Tibial artery (tissue), 4 donors: Measurements from ENCODE around the gene BHLHE23.
A peak's percentile ranks its signal among the peaks of the same experiment; 100 is the strongest.

Experiments
- DNase-seq, 2 donors: peaks; one replicate each; pipeline ENCODE4 v3.0.0-alpha.2; 2019
- H3K27ac ChIP-seq, 2 donors: fragments of 200-600 bp; sonication (generic) in 1 of 2; 1 replicate in 1 of 2; 2 replicates in 1 of 2; pipeline ENCODE4 v1.5.1; 2018 to 2019; ENCODE audit warnings: mild to moderate bottlenecking in 1 of 2
- H3K27me3 ChIP-seq, 2 donors: fragments of 200-600 bp; sonication (generic) in 1 of 2; one replicate each; pipeline versions ENCODE4 v1.5.1 to v1.6.0; 2016 to 2019
- H3K36me3 ChIP-seq, 3 donors: fragments of 200-600 bp; sonication (generic) in 2 of 3; one replicate each; pipeline ENCODE4 v1.5.1; 2016 to 2019; ENCODE audit warnings: mild to moderate bottlenecking in 2 of 3
- H3K4me1 ChIP-seq, 4 donors: fragments of 200-600 bp; sonication (generic) in 2 of 4; 1 replicate in 3 of 4; 2 replicates in 1 of 4; pipeline ENCODE4 v1.5.1; 2016 to 2019
- H3K4me3 ChIP-seq, 2 donors: fragments of 200-600 bp; sonication (generic) in 1 of 2; 1 replicate in 1 of 2; 2 replicates in 1 of 2; pipeline ENCODE4 v1.5.1; 2018 to 2019; ENCODE audit warnings: mild to moderate bottlenecking in 2 of 2
- H3K9me3 ChIP-seq, 3 donors: fragments of 200-600 bp; sonication (generic) in 1 of 3; one replicate each; pipeline ENCODE4 v1.5.1; 2016 to 2019
- intact Hi-C: fragments of 100-400 bp; cut with DNase I; formaldehyde crosslinking; loops from one replicate; pipeline ENCODE4 v1.15.0; 2023; ENCODE audit warnings: low total_unique reads
- TF ChIP-seq, protein P1 (sequence below), 2 experiments: fragments of 200-600 bp in 1 of 2; fragments of 450-650 bp in 1 of 2; IDR thresholded peaks; one replicate each; pipeline ENCODE4 v1.5.1; 2017 to 2019; ENCODE audit warnings: antibody characterized with exemption in 2 of 2, mild to moderate bottlenecking in 1 of 2, moderate library complexity in 1 of 2

BHLHE23 gene

DNA sequence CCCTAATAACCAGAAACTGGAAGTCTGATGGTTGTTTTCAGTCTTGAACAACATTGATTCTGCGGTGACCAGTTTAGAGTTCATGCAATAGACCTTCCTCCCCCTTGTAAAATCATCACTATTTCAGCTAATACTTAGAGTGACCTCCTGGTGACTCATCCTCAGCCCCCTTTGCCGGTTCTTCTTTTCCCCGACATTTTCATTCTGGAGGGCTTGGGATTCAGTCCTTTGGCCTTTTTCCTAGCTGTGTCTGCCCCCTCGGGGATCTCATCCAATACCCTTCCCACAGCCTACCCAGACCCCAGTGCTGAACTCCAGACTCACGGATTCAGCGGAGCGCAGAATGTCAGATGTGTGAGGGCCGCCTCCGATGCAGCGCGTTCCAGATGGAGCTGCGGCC, 7.5 kb upstream of the BHLHE23 start:
- H3K27me3 ChIP-seq, result peaks cover 0 to 80% of the 10 kb centered on the region in 2 donors
- peaks cover 0 to 23% (median 16%) of the 10 kb centered on the region in 3 donors for H3K9me3 ChIP-seq
- TF ChIP-seq, protein P1, sequence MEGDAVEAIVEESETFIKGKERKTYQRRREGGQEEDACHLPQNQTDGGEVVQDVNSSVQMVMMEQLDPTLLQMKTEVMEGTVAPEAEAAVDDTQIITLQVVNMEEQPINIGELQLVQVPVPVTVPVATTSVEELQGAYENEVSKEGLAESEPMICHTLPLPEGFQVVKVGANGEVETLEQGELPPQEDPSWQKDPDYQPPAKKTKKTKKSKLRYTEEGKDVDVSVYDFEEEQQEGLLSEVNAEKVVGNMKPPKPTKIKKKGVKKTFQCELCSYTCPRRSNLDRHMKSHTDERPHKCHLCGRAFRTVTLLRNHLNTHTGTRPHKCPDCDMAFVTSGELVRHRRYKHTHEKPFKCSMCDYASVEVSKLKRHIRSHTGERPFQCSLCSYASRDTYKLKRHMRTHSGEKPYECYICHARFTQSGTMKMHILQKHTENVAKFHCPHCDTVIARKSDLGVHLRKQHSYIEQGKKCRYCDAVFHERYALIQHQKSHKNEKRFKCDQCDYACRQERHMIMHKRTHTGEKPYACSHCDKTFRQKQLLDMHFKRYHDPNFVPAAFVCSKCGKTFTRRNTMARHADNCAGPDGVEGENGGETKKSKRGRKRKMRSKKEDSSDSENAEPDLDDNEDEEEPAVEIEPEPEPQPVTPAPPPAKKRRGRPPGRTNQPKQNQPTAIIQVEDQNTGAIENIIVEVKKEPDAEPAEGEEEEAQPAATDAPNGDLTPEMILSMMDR (IDR thresholded peaks at IDR 0.05), result no peak
- H3K4me3 ChIP-seq, result no peak overlapping the region
- H3K36me3 ChIP-seq, result no peaks in the 10 kb centered on the region
- H3K4me1 ChIP-seq, result peaks cover 0 to under 1% (median under 1%) of the 10 kb centered on the region in 4 donors
- DNase-seq, result no peak
- no peak overlapping the region for H3K27ac ChIP-seq
- intact Hi-C loops, result no loop called here

DNA sequence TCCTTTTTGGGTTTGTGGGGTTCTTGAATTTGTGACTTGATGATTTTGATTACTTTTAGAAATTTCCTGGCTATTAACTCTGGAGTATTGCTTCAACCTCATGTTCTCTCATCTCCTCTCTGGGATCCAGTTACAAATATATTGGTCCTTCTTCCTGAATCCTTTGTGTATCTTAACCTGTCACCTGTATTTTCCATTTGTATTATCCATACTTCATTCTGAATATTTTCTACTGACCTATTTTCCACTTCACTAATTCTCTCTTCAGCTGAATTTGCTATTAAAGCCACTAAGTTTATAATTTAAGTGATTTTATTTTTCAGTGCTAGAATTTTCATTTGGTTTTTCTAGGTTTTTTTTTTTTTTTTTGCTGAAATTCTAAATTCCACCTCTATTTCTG, 6.4 kb upstream of the BHLHE23 start:
- TF ChIP-seq, protein P1 (IDR thresholded peaks at IDR 0.05), result no peak
- DNase-seq, result no peak
- no peak overlapping the region for H3K4me3 ChIP-seq
- intact Hi-C loops, result no loop called here
- H3K27ac ChIP-seq, result no peak overlapping the region
- H3K36me3 ChIP-seq, result no peaks in the 10 kb centered on the region
- H3K4me1 ChIP-seq, result peaks cover 0 to 9% (median 8%) of the 10 kb centered on the region in 4 donors
- peaks cover 0 to 23% (median 16%) of the 10 kb centered on the region in 3 donors for H3K9me3 ChIP-seq
- peaks cover 1 to 89% of the 10 kb centered on the region in 2 donors for H3K27me3 ChIP-seq

DNA sequence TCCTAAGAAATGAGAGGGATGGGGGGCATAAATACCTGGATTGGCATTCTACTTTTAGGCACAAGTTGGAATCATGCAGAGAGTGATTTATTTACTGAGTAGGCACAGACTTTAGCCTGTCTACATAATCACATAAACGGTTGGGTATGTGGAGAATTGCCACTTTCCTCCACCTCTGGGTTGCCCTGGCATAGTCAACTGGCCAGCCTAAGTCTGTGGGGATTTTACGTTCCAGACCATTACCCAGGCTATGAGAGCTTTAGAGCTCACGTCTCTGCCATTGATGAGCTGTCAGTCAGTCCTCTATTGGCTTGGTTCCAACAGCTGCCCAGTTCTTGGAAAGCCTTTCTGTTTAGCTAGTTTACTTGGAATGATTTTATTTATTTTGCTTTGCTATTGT, 5.0 kb upstream of the BHLHE23 start:
- Histone ChIP-seq H3K9me3 (peaks cover 0 to 23% (median 16%) of the 10 kb centered on the region in 3 donors), H3K4me3 (no peak overlapping the region), H3K27ac (no peak overlapping the region), H3K36me3 (no peaks in the 10 kb centered on the region), H3K27me3 (peaks cover 13 to 89% of the 10 kb centered on the region in 2 donors), H3K4me1 (peaks cover 0 to 20% (median 15%) of the 10 kb centered on the region in 4 donors)
- no peak for DNase-seq
- intact Hi-C loops, result no loop called here
- TF ChIP-seq, protein P1 (IDR thresholded peaks at IDR 0.05), result no peak

DNA sequence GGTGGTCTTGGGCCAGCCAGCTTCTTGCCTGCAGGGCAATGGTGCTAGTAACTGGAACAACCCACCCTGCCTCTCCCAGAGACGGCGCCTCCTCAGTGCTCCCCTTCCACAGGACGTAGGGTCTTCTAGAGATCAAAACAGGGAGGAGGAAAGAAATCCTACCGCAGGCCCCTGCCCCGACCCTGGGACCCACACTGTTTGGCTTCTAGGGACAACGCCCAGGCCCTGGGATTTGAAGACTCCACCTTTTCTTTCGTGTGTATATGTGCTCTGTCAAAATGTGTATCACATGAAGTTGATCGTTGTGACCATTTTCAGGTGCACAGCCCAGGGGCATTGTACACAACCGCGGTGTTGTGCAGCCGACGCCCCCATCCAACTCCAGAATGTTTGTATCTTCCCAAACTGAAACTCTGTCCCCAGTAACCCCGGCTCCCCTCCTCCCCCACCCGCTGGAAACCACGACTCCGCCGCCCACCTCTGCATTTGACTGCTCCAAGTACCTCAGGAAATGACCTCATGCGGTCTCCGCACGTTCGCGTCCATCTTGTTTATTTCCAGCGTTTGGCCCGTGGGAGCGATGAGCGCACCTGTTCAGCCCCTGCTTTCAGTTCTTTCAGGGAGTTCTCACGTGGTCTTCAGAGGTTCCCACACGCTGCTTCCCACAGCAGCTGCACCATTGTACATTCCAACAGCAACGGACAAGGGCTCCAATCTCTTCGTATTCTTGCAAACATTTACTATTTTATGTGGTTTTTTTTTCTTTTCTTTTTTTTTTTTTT, 3.4 kb upstream of the BHLHE23 start:
- H3K27ac ChIP-seq, result no peak overlapping the region
- intact Hi-C loops, result loop anchor here (5.0 to 10.0 kb wide), 3 partner anchors 108 to 345 kb away; no protein-coding TSS in a partner anchor
- H3K27me3 ChIP-seq, result peaks cover 15 to 89% of the 10 kb centered on the region in 2 donors
- H3K9me3 ChIP-seq, result peaks cover 0 to 23% (median 16%) of the 10 kb centered on the region in 3 donors
- peaks cover 0 to 31% (median 20%) of the 10 kb centered on the region in 4 donors for H3K4me1 ChIP-seq
- H3K36me3 ChIP-seq, result no peaks in the 10 kb centered on the region
- DNase-seq, result no peak
- no peak overlapping the region for H3K4me3 ChIP-seq
- TF ChIP-seq, protein P1 (IDR thresholded peaks at IDR 0.05), result no peak

DNA sequence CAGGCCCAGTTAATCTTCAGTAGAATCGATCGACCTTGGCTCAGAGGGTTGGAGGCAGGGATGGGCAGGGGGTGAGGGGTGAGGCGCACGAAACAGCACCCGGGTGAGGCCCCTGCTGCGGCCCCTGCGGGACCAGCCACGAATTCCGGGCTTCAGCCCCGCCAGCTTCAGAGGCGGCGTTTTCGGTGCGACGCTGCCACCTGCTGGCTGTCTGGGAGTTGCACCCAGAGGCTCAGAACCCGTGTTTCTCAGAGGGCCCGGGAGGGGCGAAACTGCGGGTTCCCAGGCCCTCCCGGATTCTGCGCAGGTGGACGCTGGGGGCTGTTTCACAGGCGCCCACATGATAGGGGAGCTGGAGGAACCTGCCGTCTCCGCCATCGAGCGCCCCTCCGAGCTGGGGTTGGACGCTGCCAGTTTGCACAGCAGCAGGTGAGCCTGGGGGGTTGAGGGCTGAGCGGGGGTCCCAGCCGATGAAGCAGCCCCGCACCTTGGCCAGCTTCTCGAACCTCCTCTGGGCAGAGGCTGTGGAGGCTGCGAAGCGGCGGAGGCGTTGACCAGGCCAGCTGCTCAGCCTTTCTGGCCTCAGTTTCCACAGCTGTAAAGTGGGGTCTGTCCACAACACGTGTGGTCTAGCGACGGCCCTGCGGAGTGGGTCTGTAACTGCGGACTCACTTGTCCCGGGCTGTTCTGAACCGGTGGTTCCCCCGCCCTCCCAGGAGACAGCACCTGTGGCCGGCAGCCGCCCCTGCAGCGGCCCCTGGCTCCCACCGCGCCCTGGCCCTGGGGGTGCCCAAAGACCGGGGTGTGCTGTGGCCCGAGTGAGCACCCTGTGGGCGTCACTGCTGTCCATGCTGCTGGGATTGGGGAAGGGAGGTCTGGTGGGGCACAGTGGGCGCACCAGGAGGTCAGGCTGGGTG, 2.5 kb upstream of the BHLHE23 start:
- H3K27me3 ChIP-seq, result peaks cover 15 to 89% of the 10 kb centered on the region in 2 donors
- TF ChIP-seq, protein P1 (IDR thresholded peaks at IDR 0.05), result peak; percentile 92 to 95
- DNase-seq, result peak; percentile 38 to 80
- H3K4me1 ChIP-seq, result peaks cover 0 to 36% (median 20%) of the 10 kb centered on the region in 4 donors
- no peak overlapping the region for H3K27ac ChIP-seq
- H3K36me3 ChIP-seq, result no peaks in the 10 kb centered on the region
- H3K4me3 ChIP-seq, result no peak overlapping the region
- intact Hi-C loops, result loop anchor here (5.0 to 10.0 kb wide), 3 partner anchors 107 to 345 kb away; no protein-coding TSS in a partner anchor
- H3K9me3 ChIP-seq, result peaks cover 0 to 19% (median 16%) of the 10 kb centered on the region in 3 donors
